Measurements from ENCODE around the gene SYNGR1.
"Not testable (repeated sequence)": the region's sequence is repeated elsewhere in the genome, so short reads cannot be mapped to it uniquely, and the experiment has no call there.

The SYNGR1 gene

DNA sequence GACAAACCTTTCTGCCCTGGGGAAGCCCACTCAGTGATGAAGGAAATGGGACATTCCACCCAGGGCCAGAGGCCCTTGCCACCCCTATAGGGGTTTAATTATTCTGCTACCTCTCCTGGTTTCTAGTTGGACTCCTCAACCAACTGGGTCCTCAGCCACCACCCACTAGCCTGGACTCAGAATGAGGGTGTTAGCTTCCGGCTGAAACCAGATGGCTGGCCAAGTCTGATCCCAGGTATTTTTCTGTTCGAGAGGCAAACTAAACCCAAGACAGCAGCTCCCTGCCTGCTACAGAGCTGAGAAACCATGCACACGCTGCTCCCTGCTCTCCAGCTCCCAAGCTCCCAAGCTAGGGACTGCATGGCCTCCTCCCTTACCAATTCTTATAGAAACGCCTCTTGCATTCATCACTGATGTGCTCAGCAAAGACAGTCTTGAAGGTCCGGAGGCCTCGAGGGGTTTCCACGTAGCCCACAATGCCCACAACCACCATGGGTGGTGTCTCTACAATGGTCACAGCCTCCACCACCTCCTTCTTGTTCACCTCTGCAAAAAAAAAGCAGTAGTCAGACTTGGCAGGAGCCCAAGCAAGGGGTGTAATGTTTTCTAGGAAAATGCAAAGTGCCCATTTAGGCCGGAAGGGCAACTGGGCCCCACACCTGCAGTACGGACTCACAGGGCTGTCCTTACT, 32.6 kb upstream of the SYNGR1 start:
- WGBS (ENCODE audit: insufficient coverage), result 84% methylated on average over 8 of the region's 9 CpGs
- no peak for DNase-seq
- H3K27me3 ChIP-seq (replicated peaks in 2 of 5; ENCODE audit: control insufficient read depth in 4 of 5, insufficient read depth in 5 of 5, low read length in 4 of 5), result no peaks in the 10 kb centered on the region
- H3K36me3 ChIP-seq (ENCODE audit: control insufficient read depth in 4 of 4, insufficient read depth in 4 of 4, low read length in 3 of 4), result peaks cover 22 to 67% (median 50%) of the 10 kb centered on the region in 4 experiments
- H3K27ac ChIP-seq (ENCODE audit: insufficient read depth in 1 of 2, low read depth in 1 of 2, low read length in 2 of 2, poor library complexity in 1 of 2, severe bottlenecking in 2 of 2), result peak overlapping the region in 1 of 2 experiments; percentile 96
- H3K4me1 ChIP-seq (ENCODE audit: control extremely low read depth in 1 of 4, control insufficient read depth in 4 of 4, insufficient read depth in 4 of 4, low read length in 3 of 4), result peaks cover 14 to 43% (median 35%) of the 10 kb centered on the region in 4 experiments
- no peaks in the 10 kb centered on the region for H3K9me3 ChIP-seq (ENCODE audit: control extremely low read depth in 1 of 5, control insufficient read depth in 4 of 5, insufficient read depth in 2 of 5, low read depth in 1 of 5, low read length in 4 of 5)
- ChIA-PET POLR2A (interaction anchor here (0.6 kb wide), 1 partner anchor 82 kb away, joined by 4 read pairs; no protein-coding TSS in a partner anchor), CTCF (interaction anchor here (0.7 to 6.7 kb wide), 21 partner anchors 8 to 348 kb away, joined by 3 to 112 read pairs (median 5); partner anchors contain the start of gene SYNGR1)
- peak overlapping the region in 5 of 7 experiments; percentile 13 to 100 (median 96) for H3K4me3 ChIP-seq (ENCODE audit: control insufficient read depth in 1 of 7, extremely low read depth in 1 of 7, insufficient read depth in 4 of 7, low read depth in 2 of 7, low read length in 6 of 7)

- WGBS (ENCODE audit: insufficient coverage), result 60% methylated on average over 3 of the region's 9 CpGs
- no peak for DNase-seq
- peak overlapping the region; percentile 82 to 100 (median 96) for H3K4me3 ChIP-seq (ENCODE audit: control insufficient read depth in 1 of 7, extremely low read depth in 1 of 7, insufficient read depth in 4 of 7, low read depth in 2 of 7, low read length in 6 of 7)
- H3K27ac ChIP-seq (ENCODE audit: insufficient read depth in 1 of 2, low read depth in 1 of 2, low read length in 2 of 2, poor library complexity in 1 of 2, severe bottlenecking in 2 of 2), result peak overlapping the region; percentile 85 to 96
- H3K36me3 ChIP-seq (ENCODE audit: control insufficient read depth in 4 of 4, insufficient read depth in 4 of 4, low read length in 3 of 4), result peaks cover 22 to 60% (median 45%) of the 10 kb centered on the region in 4 experiments
- no peaks in the 10 kb centered on the region for H3K27me3 ChIP-seq (replicated peaks in 2 of 5; ENCODE audit: control insufficient read depth in 4 of 5, insufficient read depth in 5 of 5, low read length in 4 of 5)
- H3K9me3 ChIP-seq (ENCODE audit: control extremely low read depth in 1 of 5, control insufficient read depth in 4 of 5, insufficient read depth in 2 of 5, low read depth in 1 of 5, low read length in 4 of 5), result no peaks in the 10 kb centered on the region
- H3K4me1 ChIP-seq (ENCODE audit: control extremely low read depth in 1 of 4, control insufficient read depth in 4 of 4, insufficient read depth in 4 of 4, low read length in 3 of 4), result peaks cover 14 to 43% (median 35%) of the 10 kb centered on the region in 4 experiments
- POLR2A ChIA-PET, result interaction anchor here (0.6 to 2.1 kb wide), 9 partner anchors 11 to 211 kb away, joined by 4 to 20 read pairs (median 5); partner anchors contain the start of gene SYNGR1
- CTCF ChIA-PET, result interaction anchor here (0.6 to 6.7 kb wide), 23 partner anchors 8 to 397 kb away, joined by 3 to 112 read pairs (median 4); partner anchors contain the start of gene SYNGR1
These were observed 31.9 kb upstream of the SYNGR1 start for GRCh38 chr22:39317775-39318506.

DNA sequence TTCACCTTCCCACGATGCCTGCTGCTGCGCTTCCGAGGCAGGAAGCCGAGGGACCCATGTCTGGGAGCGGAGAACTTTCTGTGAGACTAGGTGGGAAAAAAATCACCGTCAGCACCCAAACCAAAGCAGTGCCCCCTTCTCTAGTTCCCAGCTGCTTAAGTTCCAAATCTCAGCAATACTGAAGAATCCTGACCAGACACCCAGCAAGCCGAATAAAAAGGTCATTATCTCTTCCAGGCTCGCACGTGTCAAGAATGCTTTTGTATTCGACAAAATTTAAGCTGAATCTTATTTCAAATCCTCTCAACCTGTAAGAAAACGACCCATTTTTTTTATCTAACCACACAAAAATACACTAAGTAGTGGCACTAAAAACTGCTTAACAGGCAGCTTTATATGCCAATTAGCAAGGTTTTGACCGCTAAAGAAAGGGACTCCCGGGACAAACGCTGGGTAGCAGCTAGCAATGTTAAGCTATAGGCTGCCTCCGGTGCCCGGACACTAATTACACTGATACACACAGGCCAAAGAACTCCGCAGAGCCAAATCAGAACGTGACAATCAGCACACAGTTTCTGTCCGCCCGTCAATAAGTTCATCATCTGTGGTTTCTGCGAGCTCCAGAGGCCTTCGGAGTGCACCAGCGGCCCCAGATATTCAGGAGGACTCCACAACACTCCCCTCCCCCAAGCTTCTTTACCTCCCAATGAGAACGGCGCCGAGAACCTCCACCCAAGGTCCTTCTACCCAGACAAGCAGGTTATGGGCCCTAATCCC, 31.1 kb upstream of the SYNGR1 start:
- Histone ChIP-seq H3K36me3 (ENCODE audit: control insufficient read depth in 4 of 4, insufficient read depth in 4 of 4, low read length in 3 of 4) (peaks cover 18 to 52% (median 38%) of the 10 kb centered on the region in 4 experiments), H3K27ac (ENCODE audit: insufficient read depth in 1 of 2, low read depth in 1 of 2, low read length in 2 of 2, poor library complexity in 1 of 2, severe bottlenecking in 2 of 2) (peak overlapping the region; percentile 85 to 96), H3K9me3 (ENCODE audit: control extremely low read depth in 1 of 5, control insufficient read depth in 4 of 5, insufficient read depth in 2 of 5, low read depth in 1 of 5, low read length in 4 of 5) (no peaks in the 10 kb centered on the region), H3K4me1 (ENCODE audit: control extremely low read depth in 1 of 4, control insufficient read depth in 4 of 4, insufficient read depth in 4 of 4, low read length in 3 of 4) (peaks cover 14 to 43% (median 35%) of the 10 kb centered on the region in 4 experiments), H3K27me3 (replicated peaks in 2 of 5; ENCODE audit: control insufficient read depth in 4 of 5, insufficient read depth in 5 of 5, low read length in 4 of 5) (no peaks in the 10 kb centered on the region), H3K4me3 (ENCODE audit: control insufficient read depth in 1 of 7, extremely low read depth in 1 of 7, insufficient read depth in 4 of 7, low read depth in 2 of 7, low read length in 6 of 7) (peak overlapping the region; percentile 82 to 100 (median 96))
- ChIA-PET CTCF (interaction anchor here (0.7 to 6.7 kb wide), 15 partner anchors 9 to 198 kb away, joined by 3 to 112 read pairs (median 4); no protein-coding TSS in a partner anchor), POLR2A (interaction anchor here (0.6 to 2.1 kb wide), 16 partner anchors 9 to 211 kb away, joined by 3 to 20 read pairs (median 4); partner anchors contain the start of genes ATF4, MIEF1 and SYNGR1)
- no peak for DNase-seq
- 11% methylated on average over 17 of the region's 26 CpGs for WGBS (ENCODE audit: insufficient coverage)

GRCh38 chr22:39319284-39320022, 30.3 kb upstream of the SYNGR1 start, which contains the start of gene RPL3:
TSS of gene RPL3 (minus strand) at chr22:39319623. CDS start at chr22:39319597, 26 bp downstream.
- no peaks in the 10 kb centered on the region for H3K9me3 ChIP-seq (ENCODE audit: control extremely low read depth in 1 of 5, control insufficient read depth in 4 of 5, insufficient read depth in 2 of 5, low read depth in 1 of 5, low read length in 4 of 5)
- peak; percentile 100 for DNase-seq
- under 1% methylated on average over 56 of the region's 65 CpGs for WGBS (ENCODE audit: insufficient coverage)
- CTCF ChIA-PET, result interaction anchor here (0.8 to 6.7 kb wide), 15 partner anchors 10 to 198 kb away, joined by 3 to 112 read pairs (median 3); no protein-coding TSS in a partner anchor
- H3K27ac ChIP-seq (ENCODE audit: insufficient read depth in 1 of 2, low read depth in 1 of 2, low read length in 2 of 2, poor library complexity in 1 of 2, severe bottlenecking in 2 of 2), result peak within 1 kb of the TSS; percentile 85 to 96
- POLR2A ChIA-PET, result interaction anchor here (0.6 to 2.1 kb wide), 31 partner anchors 8 to 210 kb away, joined by 3 to 20 read pairs (median 4); partner anchors contain the start of genes ATF4, MIEF1, SYNGR1 and TAB1
- H3K36me3 ChIP-seq (ENCODE audit: control insufficient read depth in 4 of 4, insufficient read depth in 4 of 4, low read length in 3 of 4), result peaks cover 13 to 45% (median 30%) of the 10 kb centered on the region in 4 experiments
- no peaks in the 10 kb centered on the region for H3K27me3 ChIP-seq (replicated peaks in 2 of 5; ENCODE audit: control insufficient read depth in 4 of 5, insufficient read depth in 5 of 5, low read length in 4 of 5)
- H3K4me1 ChIP-seq (ENCODE audit: control extremely low read depth in 1 of 4, control insufficient read depth in 4 of 4, insufficient read depth in 4 of 4, low read length in 3 of 4), result peaks cover 14 to 42% (median 35%) of the 10 kb centered on the region in 4 experiments
- peak within 1 kb of the TSS; percentile 87 to 100 (median 97) for H3K4me3 ChIP-seq (ENCODE audit: control insufficient read depth in 1 of 7, extremely low read depth in 1 of 7, insufficient read depth in 4 of 7, low read depth in 2 of 7, low read length in 6 of 7)

DNA sequence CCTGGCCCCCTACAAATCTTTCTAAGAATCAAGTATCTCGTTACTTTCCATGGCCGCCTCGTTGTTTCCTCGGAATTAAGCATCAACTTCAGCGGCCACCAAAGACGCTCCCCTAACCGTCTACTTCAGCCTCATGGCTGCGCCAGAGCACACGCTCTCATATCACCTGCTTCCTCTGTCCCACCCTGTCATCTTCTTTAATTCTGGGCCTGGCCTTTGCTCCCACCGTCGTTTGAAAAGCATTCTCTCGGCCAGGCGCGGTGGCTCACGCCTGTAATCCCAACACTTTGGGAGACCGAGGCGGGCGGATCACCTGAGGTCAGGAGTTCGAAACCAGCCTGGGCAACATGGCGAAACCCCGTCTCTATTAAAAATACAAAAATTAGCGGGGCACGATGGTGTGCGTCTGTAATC, 29.2 kb upstream of the SYNGR1 start:
- ChIA-PET CTCF (interaction anchor here (0.6 to 4.5 kb wide), 4 partner anchors 14 to 382 kb away, joined by 3 to 17 read pairs (median 4); no protein-coding TSS in a partner anchor), POLR2A (interaction anchor here (1.3 to 1.8 kb wide), 3 partner anchors 44 to 200 kb away, joined by 4 to 11 read pairs (median 9); partner anchors contain the start of genes ATF4 and TAB1)
- 91% methylated on average over 23 of the region's 24 CpGs for WGBS (ENCODE audit: insufficient coverage)
- not testable (repeated sequence) for H3K27me3 ChIP-seq (replicated peaks in 2 of 5; ENCODE audit: control insufficient read depth in 4 of 5, insufficient read depth in 5 of 5, low read length in 4 of 5); H3K27ac ChIP-seq (ENCODE audit: insufficient read depth in 1 of 2, low read depth in 1 of 2, low read length in 2 of 2, poor library complexity in 1 of 2, severe bottlenecking in 2 of 2); H3K9me3 ChIP-seq (ENCODE audit: control extremely low read depth in 1 of 5, control insufficient read depth in 4 of 5, insufficient read depth in 2 of 5, low read depth in 1 of 5, low read length in 4 of 5)
- H3K4me3 ChIP-seq (ENCODE audit: control insufficient read depth in 1 of 7, extremely low read depth in 1 of 7, insufficient read depth in 4 of 7, low read depth in 2 of 7, low read length in 6 of 7), result peak overlapping the region in 4 of 7 experiments; percentile 47 to 100 (median 98)
- peaks cover 14 to 34% (median 33%) of the 10 kb centered on the region in 4 experiments for H3K4me1 ChIP-seq (ENCODE audit: control extremely low read depth in 1 of 4, control insufficient read depth in 4 of 4, insufficient read depth in 4 of 4, low read length in 3 of 4)
- H3K36me3 ChIP-seq (ENCODE audit: control insufficient read depth in 4 of 4, insufficient read depth in 4 of 4, low read length in 3 of 4), result peaks cover 5 to 33% (median 18%) of the 10 kb centered on the region in 4 experiments
- peak in 1 of 3 donors; percentile 39 for DNase-seq
